ENCODE results near the gene CPNE9. TPM values are rescaled to one million over a fixed set of nuclear protein-coding genes. Genes with fewer than 3 reads are reported as not detected.

The CPNE9 gene
- total and polyA plus RNA-seq, 2 of the 8 experiments (the other 6 are each of a cell fraction or from before 2014, with no cell fraction given): 4.8 to 6.0 TPM

DNA sequence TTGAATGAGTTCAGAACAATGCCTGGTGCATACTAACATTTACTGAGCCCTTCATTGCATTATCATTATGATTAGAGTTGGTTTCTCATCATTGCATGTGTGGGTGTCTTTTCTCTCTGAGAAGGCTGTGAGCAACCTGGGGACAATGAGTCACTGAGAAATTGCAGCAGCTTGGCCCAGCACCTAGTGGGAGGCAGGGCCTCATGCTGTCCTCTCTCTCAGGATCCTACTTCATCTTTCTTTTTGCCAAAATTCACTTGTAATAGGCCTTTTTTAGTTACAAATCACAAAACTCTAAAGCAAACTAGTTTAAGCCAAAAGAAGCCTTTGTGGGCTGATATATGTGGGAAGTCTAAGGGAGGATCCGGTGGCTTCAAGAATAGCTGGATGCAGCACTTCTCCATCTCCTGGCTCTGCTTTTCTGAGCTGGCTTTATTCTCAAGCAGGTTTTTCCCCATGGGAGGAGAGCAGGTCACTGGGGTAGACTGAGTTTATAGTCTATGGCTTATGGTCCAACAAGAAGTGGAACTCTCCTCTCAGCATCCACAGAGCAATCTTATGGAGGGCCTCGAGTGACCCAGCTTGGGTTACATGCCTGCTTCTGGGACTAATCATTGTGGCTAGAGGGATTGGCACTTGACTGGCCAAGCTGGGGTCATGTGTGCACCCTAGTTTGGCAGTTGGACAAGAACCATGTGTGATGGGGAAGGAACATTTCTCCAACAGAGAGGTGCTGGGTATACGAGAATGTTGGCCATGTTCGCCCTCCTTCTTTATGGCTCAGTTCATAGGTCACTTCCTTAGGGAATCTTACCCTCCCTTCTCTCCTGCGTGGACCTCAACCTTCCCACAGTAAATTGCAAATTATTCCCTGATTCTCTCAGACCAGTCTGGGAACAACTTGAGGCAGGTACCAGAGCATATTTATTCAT is 74.8 kb downstream of the CPNE9 start:
- FAIRE-seq: no peak
- Histone ChIP-seq H4K91ac (replicated peaks; ENCODE audit: insufficient read length, low read length) (no peak overlapping the region), H2BK20ac (ENCODE audit: low read length) (no peak overlapping the region), H3K79me1 (ENCODE audit: low read depth, low read length) (no peaks in the 10 kb centered on the region), H3K4me3 (ENCODE audit: extremely low read depth in 1 of 4, insufficient read depth in 2 of 4, low read depth in 3 of 4, low read length in 4 of 4) (no peak overlapping the region), H4K20me1 (replicated peaks in 1 of 2; ENCODE audit: control insufficient read depth in 1 of 2, insufficient read depth in 2 of 2, low read length in 2 of 2) (no peaks in the 10 kb centered on the region), H3K4me2 (ENCODE audit: insufficient read depth in 1 of 2, low read depth in 2 of 2, low read length in 2 of 2) (no peak overlapping the region), H3K79me2 (ENCODE audit: control insufficient read depth in 1 of 2, insufficient read depth in 2 of 2, low read length in 2 of 2) (no peaks in the 10 kb centered on the region), H3K9me3 (ENCODE audit: insufficient read depth in 2 of 2, low read depth in 1 of 2, low read length in 1 of 2) (no peaks in the 10 kb centered on the region), H3K23ac (ENCODE audit: insufficient read length) (no peak overlapping the region), H3K9ac (replicated peaks in 1 of 4; ENCODE audit: extremely low read depth in 1 of 4, low read depth in 3 of 4, low read length in 3 of 4) (no peak overlapping the region), H3K56ac (replicated peaks; ENCODE audit: insufficient read length, low read depth, low read length) (no peak overlapping the region), H3K23me2 (ENCODE audit: low read depth, low read length) (no peaks in the 10 kb centered on the region; the same call in 1 of the 2 replicates), H3K4me1 (replicated peaks in 1 of 4; ENCODE audit: control insufficient read depth in 3 of 4, insufficient read depth in 4 of 4, low read length in 3 of 4) (no peaks in the 10 kb centered on the region), H3K14ac (ENCODE audit: insufficient read length) (no peak overlapping the region), H3K18ac (ENCODE audit: extremely low read depth, low read length) (no peak overlapping the region), H2BK15ac (ENCODE audit: low read length) (no peak overlapping the region), H3K4ac (replicated peaks; ENCODE audit: insufficient read length, low read depth, low read length) (no peak overlapping the region), H3K36me3 (ENCODE audit: control insufficient read depth in 2 of 4, insufficient read depth in 4 of 4, low read length in 3 of 4) (peaks cover 2 to 15% (median 11%) of the 10 kb centered on the region in 4 experiments; a peak in 6 of 8 replicates), H4K8ac (ENCODE audit: extremely low read depth, insufficient read depth, low read length) (no peak overlapping the region), H3K27me3 (replicated peaks in 1 of 4; ENCODE audit: control insufficient read depth in 3 of 4, extremely low read depth in 1 of 4, insufficient read depth in 3 of 4, low read length in 3 of 4) (peaks cover 0 to 3% (median 0%) of the 10 kb centered on the region in 4 experiments; a peak in 1 of 7 replicates), H2AFZ (ENCODE audit: low read length) (no peak overlapping the region), H2AK5ac (ENCODE audit: low read depth, low read length) (no peak overlapping the region), H3K27ac (ENCODE audit: low read depth, low read length) (no peak overlapping the region), H2BK12ac (ENCODE audit: low read depth, low read length) (no peak overlapping the region), H2BK120ac (replicated peaks; ENCODE audit: low read depth, low read length) (no peak overlapping the region), H2BK5ac (ENCODE audit: low read depth, low read length) (no peak overlapping the region), H4K5ac (ENCODE audit: insufficient read length, low read depth, low read length) (no peak overlapping the region)
- WGBS, 2 experiments (ENCODE audit: extremely low coverage in 1 of 2, insufficient coverage in 1 of 2, insufficient read length in 1 of 2, insufficient replicate concordance in 2 of 2, low coverage in 1 of 2, low lambda C conversion rate in 2 of 2, missing lambda C conversion rate in 1 of 2): 96% methylated on average over 5 of the region's 5 CpGs; no CpG with 5 or more reads in 1 of the 2 experiments
- no peak for TF ChIP-seq ASH2L (IDR thresholded peaks at IDR 0.05; ENCODE audit: low read length)
- TF ChIP-seq RBBP5 (IDR thresholded peaks at IDR 0.05; ENCODE audit: borderline replicate concordance, low read depth, low read length): no peak
- no peak for TF ChIP-seq RFX5 (IDR thresholded peaks at IDR 0.05; ENCODE audit: borderline replicate concordance, low read depth, low read length)
- no peak for TF ChIP-seq CHD2 (IDR thresholded peaks at IDR 0.05; ENCODE audit: low read length)
- TF ChIP-seq TBP (IDR thresholded peaks at IDR 0.05; ENCODE audit: low read depth, low read length): no peak
- TF ChIP-seq PHF8 (conservative IDR thresholded peaks at IDR 0.05; ENCODE audit: low read depth, low read length): no peak
- no peak for TF ChIP-seq FOSL1 (IDR thresholded peaks at IDR 0.05; ENCODE audit: insufficient read depth, low read depth, low read length)
- no peak for TF ChIP-seq SIRT6 (IDR thresholded peaks at IDR 0.05; ENCODE audit: low read length)
- TF ChIP-seq, protein P1, sequence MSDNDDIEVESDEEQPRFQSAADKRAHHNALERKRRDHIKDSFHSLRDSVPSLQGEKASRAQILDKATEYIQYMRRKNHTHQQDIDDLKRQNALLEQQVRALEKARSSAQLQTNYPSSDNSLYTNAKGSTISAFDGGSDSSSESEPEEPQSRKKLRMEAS (IDR thresholded peaks at IDR 0.05): no peak
- no peak for TF ChIP-seq TCF12 (IDR thresholded peaks at IDR 0.05; ENCODE audit: low read depth, low read length)
- ChIA-PET POLR2A (ENCODE audit: partially characterized antibody) (interaction anchor here (0.6 to 2.6 kb wide), 8 partner anchors 9 to 78 kb away, joined by 3 to 6 read pairs (median 4); partner anchors contain the start of genes ARPC4, BRPF1 and TADA3), CTCF (ENCODE audit: partially characterized antibody) (no interaction called here)
- DNase-seq (ENCODE audit: low read depth in 1 of 2, low spot score in 2 of 2): no peak
